HepG2 (cell line): ENCODE measurements around the gene ORMDL3. TPM values are rescaled to one million over a fixed set of nuclear protein-coding genes. Genes with fewer than 3 reads are reported as not detected.

Source experiments
- AHR ChIP-seq: IDR thresholded peaks from 2 replicates; pipeline ENCODE4 v1.6.1; 2018; ENCODE audit warnings: missing genetic modification reagents, missing compliant biosample characterization
- CCAR2 ChIP-seq: fragments of 200-400 bp; formaldehyde crosslinking; optimal IDR thresholded peaks from 2 replicates; pipeline ENCODE3; 2018; ENCODE audit warnings: low read depth, mild to moderate bottlenecking, low read length, moderate library complexity
- GPN1 ChIP-seq: sonication (generic); formaldehyde crosslinking; IDR thresholded peaks from 2 replicates; pipeline ENCODE4 v1.5.1; 2020; ENCODE audit warnings: missing genetic modification reagents, borderline replicate concordance
- KDM6A ChIP-seq: IDR thresholded peaks from 2 replicates; pipeline ENCODE4 v1.6.1; 2016; ENCODE audit warnings: low read depth
- MAZ ChIP-seq, 2 experiments: sonication (generic) in 1 of 2; formaldehyde crosslinking in 1 of 2; IDR thresholded peaks; 2 replicates each; pipeline versions ENCODE4 v1.5.0 to v1.6.1; 2012 to 2020; ENCODE audit warnings: low read depth in 2 of 2, mild to moderate bottlenecking in 2 of 2, borderline replicate concordance in 1 of 2, improper control_type of control experiment in 1 of 2, low read length in 1 of 2, missing genetic modification reagents in 1 of 2, moderate library complexity in 1 of 2
- MBNL3 ChIP-seq: fragments of 250-450 bp; sonication (Bioruptor Pico); conservative IDR thresholded peaks from 2 replicates; pipeline ENCODE4 v1.8.0; 2022; ENCODE audit warnings: mild to moderate bottlenecking, inconsistent platforms
- MED13 ChIP-seq: sonication (generic); formaldehyde crosslinking; IDR thresholded peaks from 2 replicates; pipeline ENCODE4 v1.5.0; 2020; ENCODE audit warnings: missing genetic modification reagents
- NR2F6 ChIP-seq, 2 experiments: IDR thresholded peaks; 2 replicates each; pipeline ENCODE4 v1.6.1; 2016; ENCODE audit warnings: antibody characterized with exemption in 1 of 2, mild to moderate bottlenecking in 1 of 2
- RAD21 ChIP-seq: fragments of 450-650 bp; formaldehyde crosslinking; IDR thresholded peaks from 2 replicates; pipeline ENCODE4 v1.5.0; 2020; ENCODE audit warnings: mild to moderate bottlenecking
- RFX1 ChIP-seq: fragments of 450-650 bp; IDR thresholded peaks from 2 replicates; pipeline ENCODE4 v1.6.1; 2017
- RFX5 ChIP-seq: IDR thresholded peaks from 2 replicates; pipeline ENCODE4 v1.6.1; 2011; ENCODE audit warnings: low read depth, low read length, improper control_type of control experiment
- SATB2 ChIP-seq: sonication (generic); formaldehyde crosslinking; IDR thresholded peaks from 2 replicates; pipeline ENCODE4 v1.5.0; 2020; ENCODE audit warnings: missing genetic modification reagents
- SP5 ChIP-seq: IDR thresholded peaks from 2 replicates; pipeline ENCODE4 v1.6.1; 2016; ENCODE audit warnings: low read depth, borderline replicate concordance
- SRSF9 ChIP-seq: fragments of 200-400 bp; formaldehyde crosslinking; IDR thresholded peaks from 2 replicates; pipeline ENCODE4 v1.6.1; 2018; ENCODE audit warnings: borderline replicate concordance, mild to moderate bottlenecking, low read depth, low read length; ENCODE audit not compliant: insufficient read depth, poor library complexity, severe bottlenecking
- TBP ChIP-seq: sonication (generic); formaldehyde crosslinking; IDR thresholded peaks from 2 replicates; pipeline ENCODE4 v1.5.0; 2020; ENCODE audit warnings: missing genetic modification reagents
- ZBTB7B ChIP-seq: sonication (generic); formaldehyde crosslinking; IDR thresholded peaks from 2 replicates; pipeline ENCODE4 v1.4.0; 2020; ENCODE audit warnings: missing genetic modification reagents
- ZC3H4 ChIP-seq: sonication (generic); formaldehyde crosslinking; IDR thresholded peaks from 2 replicates; pipeline ENCODE4 v1.4.0; 2020; ENCODE audit warnings: missing genetic modification reagents, borderline replicate concordance
- ZFP1 ChIP-seq: IDR thresholded peaks from 2 replicates; pipeline ENCODE4 v1.6.1; 2016
- ZNF10 ChIP-seq: sonication (generic); formaldehyde crosslinking; IDR thresholded peaks from 2 replicates; pipeline ENCODE4 v1.4.0; 2020; ENCODE audit warnings: mild to moderate bottlenecking, low read depth, missing genetic modification reagents, borderline replicate concordance
- ZNF34 ChIP-seq: sonication (generic); formaldehyde crosslinking; IDR thresholded peaks from 2 replicates; pipeline ENCODE4 v1.4.0; 2020; ENCODE audit warnings: mild to moderate bottlenecking, missing genetic modification reagents, borderline replicate concordance
- ZNF446 ChIP-seq: sonication (generic); formaldehyde crosslinking; IDR thresholded peaks from 2 replicates; pipeline ENCODE4 v1.5.0; 2020; ENCODE audit warnings: mild to moderate bottlenecking, missing genetic modification reagents
- ZNF543 ChIP-seq: sonication (generic); formaldehyde crosslinking; IDR thresholded peaks from 2 replicates; pipeline ENCODE4 v1.4.0; 2020; ENCODE audit warnings: mild to moderate bottlenecking, missing genetic modification reagents
- ZNF549 ChIP-seq: sonication (generic); formaldehyde crosslinking; IDR thresholded peaks from 2 replicates; pipeline ENCODE4 v1.5.0; 2020; ENCODE audit warnings: missing genetic modification reagents
- ZNF619 ChIP-seq: sonication (generic); formaldehyde crosslinking; IDR thresholded peaks from 2 replicates; pipeline ENCODE4 v1.4.0; 2020; ENCODE audit warnings: mild to moderate bottlenecking, missing genetic modification reagents
- ZNF629 ChIP-seq: sonication (generic); formaldehyde crosslinking; conservative IDR thresholded peaks from 2 replicates; pipeline ENCODE4 v1.5.0; 2020; ENCODE audit warnings: missing genetic modification reagents
- ZNF772 ChIP-seq: sonication (generic); formaldehyde crosslinking; IDR thresholded peaks from 2 replicates; pipeline ENCODE4 v1.5.0; 2020; ENCODE audit warnings: mild to moderate bottlenecking, missing genetic modification reagents
- ZNF788 ChIP-seq: sonication (generic); formaldehyde crosslinking; IDR thresholded peaks from 2 replicates; pipeline ENCODE4 v1.5.0; 2020; ENCODE audit warnings: mild to moderate bottlenecking, missing genetic modification reagents, borderline replicate concordance
- polyA plus RNA-seq, 8 experiments: library from polyadenylated mRNA; depleted of rRNA in 3 of 8; stranded (reverse) in 7 of 8; unstranded in 1 of 8; fragments of >200 nt; fragmentation: Illumina TruSeq in 4 of 8; extraction: Trizol in 4 of 8; gene quantifications; 2 replicates each; pipeline versions ENCODE4 v1.2.1 to v1.2.3, GENCODE V29; 2011 to 2016; ENCODE audit warnings: low read depth in 4 of 8, missing spikeins in 1 of 8, mixed read lengths in 1 of 8; ENCODE audit not compliant: insufficient read depth in 1 of 8
- total RNA-seq, 5 experiments: library from RNA; depleted of rRNA; stranded (reverse); fragments of >200 nt; fragmentation: Illumina TruSeq; extraction: Trizol; gene quantifications; 2 replicates each; pipeline ENCODE4 v1.2.3, GENCODE V29; 2016; ENCODE audit warnings: low read depth in 1 of 5
- TF ChIP-seq, protein P1 (sequence below): sonication (generic); formaldehyde crosslinking; IDR thresholded peaks from 2 replicates; pipeline ENCODE4 v1.4.0; 2020; ENCODE audit warnings: missing genetic modification reagents
- TF ChIP-seq, protein P2 (sequence below): sonication (generic); formaldehyde crosslinking; IDR thresholded peaks from 2 replicates; pipeline ENCODE4 v1.8.1; 2023; ENCODE audit warnings: mild to moderate bottlenecking, missing genetic modification reagents
- TF ChIP-seq, protein P3 (sequence below): sonication (generic); formaldehyde crosslinking; conservative IDR thresholded peaks from 2 replicates; pipeline ENCODE4 v1.8.0; 2022; ENCODE audit warnings: mild to moderate bottlenecking, moderate library complexity, missing genetic modification reagents

Gene ORMDL3
- total and polyA plus RNA-seq, 2 of the 13 experiments (the other 11 are each of a cell fraction or from before 2014, with no cell fraction given): 181 to 384 TPM

DNA sequence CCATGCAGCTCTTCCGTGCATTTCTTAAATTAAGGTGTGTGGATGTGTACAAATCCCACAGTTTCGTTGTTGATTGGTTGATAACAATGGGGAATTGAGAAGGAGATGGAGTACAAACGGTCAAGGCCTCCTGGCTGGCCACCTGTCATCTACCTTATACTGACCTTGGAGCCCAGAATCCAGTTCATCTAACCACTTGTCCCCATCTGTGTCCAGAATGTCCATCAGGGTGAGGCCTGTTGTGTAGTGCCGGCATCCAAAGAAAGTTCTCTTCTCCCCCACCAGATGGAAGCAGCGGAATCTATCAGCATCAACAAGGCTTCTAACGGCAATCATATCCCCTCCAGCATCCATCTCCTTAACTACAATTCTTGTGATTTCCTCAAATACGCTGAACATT, 10.5 kb downstream of the ORMDL3 start (continued):
- TF ChIP-seq MBNL3 (CRISPR knock-in tag): no peak
- TF ChIP-seq RFX1: no peak
- no peak for TF ChIP-seq CCAR2
- no peak for TF ChIP-seq MED13 (CRISPR knock-in tag)
- TF ChIP-seq KDM6A (CRISPR knock-in tag): no peak
- no peak for TF ChIP-seq SATB2 (CRISPR knock-in tag)
- TF ChIP-seq AHR (CRISPR knock-in tag): no peak
- TF ChIP-seq ZNF619 (CRISPR knock-in tag): no peak
- TF ChIP-seq ZNF10 (CRISPR knock-in tag): no peak
- no peak for TF ChIP-seq GPN1 (CRISPR knock-in tag)
- TF ChIP-seq MAZ (IDR thresholded peaks at IDR 0.05; ENCODE audit: borderline replicate concordance, low read depth, low read length): no peak
- TF ChIP-seq MAZ (CRISPR knock-in tag; IDR thresholded peaks at IDR 0.05; ENCODE audit: low read depth): no peak
- TF ChIP-seq NR2F6 (IDR thresholded peaks at IDR 0.05): no peak
- peak; percentile 40; the same call in 1 of the 2 replicates for TF ChIP-seq NR2F6 (CRISPR knock-in tag; IDR thresholded peaks at IDR 0.05)
- no peak for TF ChIP-seq SRSF9
- peak; percentile 51; the same call in 1 of the 2 replicates for TF ChIP-seq RFX5
- no peak for TF ChIP-seq ZFP1
- no peak; the same call in 1 of the 2 replicates for TF ChIP-seq ZNF788
- no peak for TF ChIP-seq ZNF629 (CRISPR knock-in tag)
- TF ChIP-seq ZNF772 (CRISPR knock-in tag): no peak
- no peak for TF ChIP-seq ZC3H4 (CRISPR knock-in tag)
- no peak for TF ChIP-seq ZNF543
- no peak for TF ChIP-seq ZNF549 (CRISPR knock-in tag)
- TF ChIP-seq TBP: no peak
- TF ChIP-seq SP5: no peak
- TF ChIP-seq, protein P1, sequence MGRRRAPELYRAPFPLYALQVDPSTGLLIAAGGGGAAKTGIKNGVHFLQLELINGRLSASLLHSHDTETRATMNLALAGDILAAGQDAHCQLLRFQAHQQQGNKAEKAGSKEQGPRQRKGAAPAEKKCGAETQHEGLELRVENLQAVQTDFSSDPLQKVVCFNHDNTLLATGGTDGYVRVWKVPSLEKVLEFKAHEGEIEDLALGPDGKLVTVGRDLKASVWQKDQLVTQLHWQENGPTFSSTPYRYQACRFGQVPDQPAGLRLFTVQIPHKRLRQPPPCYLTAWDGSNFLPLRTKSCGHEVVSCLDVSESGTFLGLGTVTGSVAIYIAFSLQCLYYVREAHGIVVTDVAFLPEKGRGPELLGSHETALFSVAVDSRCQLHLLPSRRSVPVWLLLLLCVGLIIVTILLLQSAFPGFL (CRISPR knock-in tag): no peak
- TF ChIP-seq, protein P2, sequence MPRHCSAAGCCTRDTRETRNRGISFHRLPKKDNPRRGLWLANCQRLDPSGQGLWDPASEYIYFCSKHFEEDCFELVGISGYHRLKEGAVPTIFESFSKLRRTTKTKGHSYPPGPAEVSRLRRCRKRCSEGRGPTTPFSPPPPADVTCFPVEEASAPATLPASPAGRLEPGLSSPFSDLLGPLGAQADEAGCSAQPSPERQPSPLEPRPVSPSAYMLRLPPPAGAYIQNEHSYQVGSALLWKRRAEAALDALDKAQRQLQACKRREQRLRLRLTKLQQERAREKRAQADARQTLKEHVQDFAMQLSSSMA (CRISPR knock-in tag): no peak
- TF ChIP-seq RAD21 (CRISPR knock-in tag): peak; percentile 64; the same call in 1 of the 2 replicates
- TF ChIP-seq, protein P3, sequence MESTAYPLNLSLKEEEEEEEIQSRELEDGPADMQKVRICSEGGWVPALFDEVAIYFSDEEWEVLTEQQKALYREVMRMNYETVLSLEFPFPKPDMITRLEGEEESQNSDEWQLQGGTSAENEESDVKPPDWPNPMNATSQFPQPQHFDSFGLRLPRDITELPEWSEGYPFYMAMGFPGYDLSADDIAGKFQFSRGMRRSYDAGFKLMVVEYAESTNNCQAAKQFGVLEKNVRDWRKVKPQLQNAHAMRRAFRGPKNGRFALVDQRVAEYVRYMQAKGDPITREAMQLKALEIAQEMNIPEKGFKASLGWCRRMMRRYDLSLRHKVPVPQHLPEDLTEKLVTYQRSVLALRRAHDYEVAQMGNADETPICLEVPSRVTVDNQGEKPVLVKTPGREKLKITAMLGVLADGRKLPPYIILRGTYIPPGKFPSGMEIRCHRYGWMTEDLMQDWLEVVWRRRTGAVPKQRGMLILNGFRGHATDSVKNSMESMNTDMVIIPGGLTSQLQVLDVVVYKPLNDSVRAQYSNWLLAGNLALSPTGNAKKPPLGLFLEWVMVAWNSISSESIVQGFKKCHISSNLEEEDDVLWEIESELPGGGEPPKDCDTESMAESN (CRISPR knock-in tag): no peak
- TF ChIP-seq ZNF446: no peak
- no peak for TF ChIP-seq ZBTB7B (CRISPR knock-in tag)
- no peak for TF ChIP-seq ZNF34 (CRISPR knock-in tag)
